Mucosa of rectum (tissue), 2 donors: ENCODE results near the gene MFSD8.
A peak's percentile ranks its signal among the peaks of the same experiment; 100 is the strongest.

Source experiments
- H3K27ac ChIP-seq, 2 donors: one replicate each; pipeline ENCODE4 v1.7.0; 2013; ENCODE audit warnings: inconsistent platforms in 2 of 2, low read depth in 2 of 2, low read length in 2 of 2
- H3K27me3 ChIP-seq, 2 donors: one replicate each; pipeline ENCODE4 v1.7.0; 2013; ENCODE audit warnings: low read length in 2 of 2; ENCODE audit not compliant: control insufficient read depth in 2 of 2, insufficient read depth in 2 of 2
- H3K36me3 ChIP-seq, 2 donors: one replicate each; pipeline ENCODE4 v1.7.0; 2013; ENCODE audit warnings: low read length in 2 of 2; ENCODE audit not compliant: control insufficient read depth in 2 of 2, insufficient read depth in 2 of 2
- H3K4me1 ChIP-seq, 2 donors: one replicate each; pipeline ENCODE4 v1.7.0; 2013; ENCODE audit warnings: low read length in 2 of 2, mild to moderate bottlenecking in 1 of 2; ENCODE audit not compliant: control insufficient read depth in 2 of 2, insufficient read depth in 2 of 2
- H3K4me3 ChIP-seq, 2 donors: one replicate each; pipeline ENCODE4 v1.7.0; 2013; ENCODE audit warnings: low read length in 2 of 2
- H3K9ac ChIP-seq, 2 donors: one replicate each; pipeline ENCODE4 v1.7.0; 2013; ENCODE audit warnings: low read length in 2 of 2, low read depth in 1 of 2, mild to moderate bottlenecking in 1 of 2
- H3K9me3 ChIP-seq, 2 donors: one replicate each; pipeline ENCODE4 v1.7.0; 2013; ENCODE audit warnings: low read length in 2 of 2; ENCODE audit not compliant: control insufficient read depth in 2 of 2
- donor health status: healthy.
- donor health status: Normal muscosa, but diverticular disease.

Gene MFSD8

DNA sequence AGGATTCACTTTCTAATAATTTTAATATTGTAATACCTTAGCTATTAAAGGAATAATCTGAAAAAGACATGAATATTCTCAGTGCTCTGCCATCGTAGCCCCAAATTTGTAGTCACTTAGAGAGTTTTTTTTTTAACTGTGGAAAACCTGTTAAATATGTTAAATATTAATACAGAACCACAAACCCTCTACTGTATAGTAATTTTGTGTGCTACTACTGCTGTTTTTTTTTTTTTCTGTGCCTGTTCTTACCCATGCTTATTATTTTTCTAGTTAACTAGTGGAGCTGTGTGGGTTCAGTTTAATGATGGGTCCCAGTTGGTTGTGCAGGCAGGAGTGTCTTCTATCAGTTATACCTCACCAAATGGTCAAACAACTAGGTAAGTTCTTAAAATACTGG lies 68.4 kb downstream of the MFSD8 start:
- Histone ChIP-seq H3K27me3 (no peaks in the 10 kb centered on the region), H3K27ac (no peak overlapping the region), H3K4me1 (no peaks in the 10 kb centered on the region), H3K9ac (no peak overlapping the region), H3K4me3 (no peak overlapping the region), H3K36me3 (no peaks in the 10 kb centered on the region), H3K9me3 (no peaks in the 10 kb centered on the region)

DNA sequence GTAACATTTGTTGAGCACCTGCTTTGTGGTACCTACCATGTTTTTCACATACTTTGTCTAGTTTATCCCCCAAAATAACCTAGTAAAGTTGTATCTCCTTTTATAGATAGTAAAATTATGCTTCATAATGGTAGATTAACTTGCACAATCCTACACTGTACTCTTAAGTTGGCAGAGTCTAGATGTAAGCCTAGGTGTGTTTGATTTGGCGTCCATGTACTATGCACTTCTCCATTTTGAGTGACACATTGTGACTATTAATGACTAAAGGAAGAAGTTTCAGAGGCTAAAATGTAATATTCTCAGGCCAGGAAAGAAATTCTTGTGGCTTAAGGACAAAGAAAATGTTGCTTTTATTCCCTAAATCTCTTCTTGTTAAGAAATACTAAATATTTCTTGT lies 68.9 kb downstream of the MFSD8 start:
- Histone ChIP-seq H3K4me1 (no peaks in the 10 kb centered on the region), H3K36me3 (no peaks in the 10 kb centered on the region), H3K27me3 (no peaks in the 10 kb centered on the region), H3K9ac (no peak overlapping the region), H3K9me3 (no peaks in the 10 kb centered on the region), H3K27ac (no peak overlapping the region), H3K4me3 (no peak overlapping the region)

DNA sequence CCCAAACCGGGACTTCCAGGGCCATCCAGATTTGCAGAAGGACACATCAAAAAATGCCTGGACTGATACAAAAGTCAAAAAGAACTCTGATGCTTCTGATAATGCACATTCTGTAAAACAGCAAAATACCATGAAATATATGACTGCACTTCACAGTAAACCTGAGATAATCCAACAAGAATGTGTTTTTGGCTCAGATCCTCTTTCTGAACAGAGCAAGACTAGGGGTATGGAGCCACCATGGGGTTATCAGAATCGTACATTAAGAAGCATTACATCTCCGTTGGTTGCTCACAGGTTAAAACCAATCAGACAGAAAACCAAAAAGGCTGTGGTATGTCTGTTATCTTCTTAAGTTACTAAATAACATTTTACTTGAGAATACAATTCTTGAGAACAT lies 75.1 kb downstream of the MFSD8 start:
- Histone ChIP-seq H3K27me3 (no peaks in the 10 kb centered on the region), H3K27ac (no peak overlapping the region), H3K36me3 (peaks cover 4 to 7% of the 10 kb centered on the region in 2 donors), H3K9ac (no peak overlapping the region), H3K4me3 (no peak overlapping the region), H3K9me3 (no peaks in the 10 kb centered on the region), H3K4me1 (no peaks in the 10 kb centered on the region)

DNA sequence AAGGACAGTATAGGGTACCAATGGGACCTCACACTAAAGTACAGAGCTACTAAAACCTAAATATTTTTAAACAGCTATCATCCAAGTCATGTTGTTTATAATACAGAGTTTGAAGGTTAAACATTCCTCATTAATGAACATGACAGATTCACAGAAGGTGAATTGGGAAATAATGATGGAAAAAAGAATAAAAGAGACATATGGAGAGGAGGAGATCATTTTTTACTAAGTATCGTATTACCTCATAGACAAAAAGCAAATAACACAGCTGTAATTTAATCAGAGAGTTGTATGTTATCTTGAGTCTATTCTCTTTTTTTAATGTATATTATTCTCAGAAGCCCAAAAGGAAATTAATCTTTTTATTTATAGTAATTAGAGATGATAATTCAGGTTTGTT lies 76.4 kb downstream of the MFSD8 start:
- Histone ChIP-seq H3K4me3 (no peak overlapping the region), H3K27me3 (no peaks in the 10 kb centered on the region), H3K27ac (no peak overlapping the region), H3K9me3 (no peaks in the 10 kb centered on the region), H3K4me1 (no peaks in the 10 kb centered on the region), H3K9ac (no peak overlapping the region), H3K36me3 (peaks cover 4 to 7% of the 10 kb centered on the region in 2 donors)

- peak overlapping the region; percentile 63 to 82 for H3K9ac ChIP-seq
- no peaks in the 10 kb centered on the region for H3K27me3 ChIP-seq
- peak overlapping the region; percentile 85 to 95 for H3K4me3 ChIP-seq
- peaks cover 0 to 8% of the 10 kb centered on the region in 2 donors for H3K4me1 ChIP-seq
- peaks cover 4 to 7% of the 10 kb centered on the region in 2 donors for H3K36me3 ChIP-seq
- H3K9me3 ChIP-seq: no peaks in the 10 kb centered on the region
- peak overlapping the region; percentile 83 to 88 for H3K27ac ChIP-seq
Observed at GRCh38 chr4:127881563-127881864, 83.5 kb downstream of the MFSD8 start.

DNA sequence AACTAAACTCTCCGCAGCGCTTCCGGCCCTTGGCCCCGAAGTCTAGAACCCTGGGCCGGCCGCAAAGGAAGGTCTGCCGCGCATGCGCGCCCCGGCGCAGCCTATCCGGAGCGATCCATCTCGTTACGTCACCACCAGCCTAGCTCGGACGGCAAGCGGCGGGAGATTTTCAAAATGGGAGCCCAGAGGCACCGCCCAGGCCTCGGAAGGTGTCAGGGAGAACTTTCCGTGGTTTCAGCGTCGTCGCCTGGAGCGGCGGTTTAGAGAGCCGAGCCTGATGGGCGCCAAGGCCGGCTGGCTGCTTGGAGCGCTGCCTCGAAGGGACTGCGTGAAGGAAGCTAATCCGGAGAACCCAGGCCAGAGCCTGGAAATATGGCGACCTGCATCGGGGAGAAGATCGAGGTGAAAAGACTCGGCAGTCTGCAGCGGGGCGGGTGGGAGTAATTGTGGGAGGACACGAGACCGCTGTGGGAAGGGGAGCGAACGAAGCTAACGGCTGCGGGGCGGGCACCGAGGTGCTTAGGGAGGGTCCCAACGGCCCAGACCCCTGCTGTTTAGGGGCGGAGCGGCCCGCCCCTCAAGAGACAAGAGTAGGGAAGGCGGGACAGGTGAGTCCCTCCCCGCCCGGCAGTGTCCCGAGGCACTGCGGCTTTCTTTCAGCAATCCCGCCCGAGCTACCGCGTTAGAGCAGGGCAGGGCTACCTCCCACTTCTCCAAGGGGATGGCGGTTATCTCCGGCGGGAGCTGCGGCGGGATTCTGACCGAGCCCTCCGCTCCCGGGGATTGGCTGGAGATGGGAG lies 84.0 kb downstream of the MFSD8 start, which contains the start of gene PLK4:
PLK4 (plus strand) TSS at position 131 of the 800 bp plus-strand sequence; CDS start at position 373, 242 bp downstream.
- H3K27me3 ChIP-seq: no peaks in the 10 kb centered on the region
- no peaks in the 10 kb centered on the region for H3K9me3 ChIP-seq
- H3K36me3 ChIP-seq: peaks cover 3 to 4% of the 10 kb centered on the region in 2 donors
- peak within 1 kb of the TSS; percentile 83 to 88 for H3K27ac ChIP-seq
- peaks cover 0 to 8% of the 10 kb centered on the region in 2 donors for H3K4me1 ChIP-seq
- H3K4me3 ChIP-seq: peak within 1 kb of the TSS; percentile 85 to 95
- peak within 1 kb of the TSS; percentile 69 to 82 for H3K9ac ChIP-seq

DNA sequence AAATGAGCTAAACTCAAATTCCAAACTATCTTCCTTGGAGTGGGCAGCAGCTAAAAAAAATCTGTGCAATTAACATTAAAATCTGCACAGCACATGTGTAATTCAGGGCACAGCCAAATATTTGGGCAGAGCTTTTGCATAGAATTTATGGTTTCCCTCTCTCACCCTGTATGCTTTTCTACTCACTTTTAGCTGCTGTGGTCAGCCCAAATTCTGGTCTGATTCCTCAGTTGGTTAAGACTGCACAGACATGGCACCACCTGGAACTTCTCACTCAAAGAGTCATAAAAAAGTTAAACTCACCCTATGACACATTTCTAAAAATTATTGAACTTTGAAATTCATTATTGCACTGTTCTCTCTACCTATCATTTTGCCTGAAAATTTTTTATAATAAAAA lies 89.2 kb downstream of the MFSD8 start:
- no peaks in the 10 kb centered on the region for H3K9me3 ChIP-seq
- H3K27me3 ChIP-seq: no peaks in the 10 kb centered on the region
- no peak overlapping the region for H3K27ac ChIP-seq
- H3K4me3 ChIP-seq: no peak overlapping the region
- H3K9ac ChIP-seq: no peak overlapping the region
- H3K4me1 ChIP-seq: peaks cover 0 to 3% of the 10 kb centered on the region in 2 donors
- no peaks in the 10 kb centered on the region for H3K36me3 ChIP-seq

DNA sequence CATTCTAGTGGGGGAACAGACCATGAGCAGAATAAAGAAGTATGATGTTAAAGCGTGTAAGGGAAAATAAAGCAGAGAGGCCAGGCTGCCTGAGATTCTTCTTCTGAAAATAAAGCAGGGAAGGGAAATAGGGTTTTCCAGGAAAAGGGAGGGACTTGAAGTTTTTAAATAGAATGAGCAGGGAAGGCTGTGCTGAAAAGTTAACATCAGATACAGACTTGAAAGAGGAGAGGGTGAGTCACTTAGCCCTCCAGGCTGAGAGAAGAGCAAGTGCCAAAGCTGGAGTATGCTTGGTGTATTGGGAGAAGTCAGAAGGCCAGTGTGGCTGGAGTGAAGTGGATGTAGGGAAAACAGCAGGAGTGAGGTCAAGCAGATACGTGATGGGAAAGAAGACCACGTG lies 94.3 kb downstream of the MFSD8 start:
- Histone ChIP-seq H3K4me1 (no peaks in the 10 kb centered on the region), H3K36me3 (no peaks in the 10 kb centered on the region), H3K27me3 (no peaks in the 10 kb centered on the region), H3K27ac (no peak overlapping the region), H3K4me3 (no peak overlapping the region), H3K9me3 (no peaks in the 10 kb centered on the region), H3K9ac (no peak overlapping the region)

DNA sequence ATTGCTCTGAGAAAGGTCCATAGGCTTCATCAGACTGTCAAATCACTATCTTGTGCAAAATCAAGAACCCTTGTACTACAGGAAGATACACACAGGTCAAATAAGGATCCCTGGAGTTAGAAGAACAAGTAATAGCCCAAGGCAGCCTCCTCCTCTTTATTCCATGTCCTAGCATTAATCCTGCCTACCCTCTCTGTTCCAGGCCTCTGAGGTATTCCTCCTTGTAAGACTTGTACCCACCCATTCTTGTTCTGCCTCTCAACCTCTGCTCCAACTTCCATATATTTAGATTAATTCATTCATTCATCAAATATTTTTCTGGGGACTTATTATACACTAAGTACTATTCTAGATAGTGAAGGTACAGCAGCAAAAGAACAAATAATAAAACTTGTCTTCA lies 94.7 kb downstream of the MFSD8 start:
- Histone ChIP-seq H3K27ac (no peak overlapping the region), H3K4me1 (no peaks in the 10 kb centered on the region), H3K4me3 (no peak overlapping the region), H3K9ac (no peak overlapping the region), H3K36me3 (no peaks in the 10 kb centered on the region), H3K27me3 (no peaks in the 10 kb centered on the region), H3K9me3 (no peaks in the 10 kb centered on the region)

- Histone ChIP-seq H3K9ac (no peak overlapping the region), H3K4me3 (no peak overlapping the region), H3K27me3 (no peaks in the 10 kb centered on the region), H3K4me1 (no peaks in the 10 kb centered on the region), H3K9me3 (no peaks in the 10 kb centered on the region), H3K36me3 (no peaks in the 10 kb centered on the region), H3K27ac (no peak overlapping the region)
Observed at GRCh38 chr4:127868196-127868595, 96.8 kb downstream of the MFSD8 start.
